ENCODE data around the gene MEN1. TPM values are rescaled to one million over a fixed set of nuclear protein-coding genes. Genes with fewer than 3 reads are reported as not detected.

MEN1 gene
- total RNA-seq, 1 donor from 2014 or later, result 57.9 TPM

- Mint-ChIP-seq H3K36me3 (ENCODE audit: low read depth) (no peaks in the 10 kb centered on the region), H3K4me1 (no peaks in the 10 kb centered on the region), H3K4me3 (no peak overlapping the region), H3K9me3 (no peaks in the 10 kb centered on the region), H3K27ac (ENCODE audit: unreplicated experiment) (no peak overlapping the region), H3K27me3 (ENCODE audit: low read depth) (no peaks in the 10 kb centered on the region)
- no peak for TF ChIP-seq CTCF (conservative IDR thresholded peaks at IDR 0.05)
- no peak for DNase-seq (ENCODE audit: low read depth, low spot score)
Measured at GRCh38 chr11:64834723-64835615, 24.6 kb upstream of the MEN1 start.

GRCh38 chr11:64834031-64834722 lies 23.8 kb upstream of the MEN1 start:
- Mint-ChIP-seq H3K4me1 (no peaks in the 10 kb centered on the region), H3K9me3 (no peaks in the 10 kb centered on the region), H3K27me3 (ENCODE audit: low read depth) (no peaks in the 10 kb centered on the region), H3K4me3 (no peak overlapping the region), H3K36me3 (ENCODE audit: low read depth) (no peaks in the 10 kb centered on the region), H3K27ac (ENCODE audit: unreplicated experiment) (no peak overlapping the region)
- TF ChIP-seq CTCF (conservative IDR thresholded peaks at IDR 0.05), result no peak
- DNase-seq (ENCODE audit: low read depth, low spot score), result no peak

DNA sequence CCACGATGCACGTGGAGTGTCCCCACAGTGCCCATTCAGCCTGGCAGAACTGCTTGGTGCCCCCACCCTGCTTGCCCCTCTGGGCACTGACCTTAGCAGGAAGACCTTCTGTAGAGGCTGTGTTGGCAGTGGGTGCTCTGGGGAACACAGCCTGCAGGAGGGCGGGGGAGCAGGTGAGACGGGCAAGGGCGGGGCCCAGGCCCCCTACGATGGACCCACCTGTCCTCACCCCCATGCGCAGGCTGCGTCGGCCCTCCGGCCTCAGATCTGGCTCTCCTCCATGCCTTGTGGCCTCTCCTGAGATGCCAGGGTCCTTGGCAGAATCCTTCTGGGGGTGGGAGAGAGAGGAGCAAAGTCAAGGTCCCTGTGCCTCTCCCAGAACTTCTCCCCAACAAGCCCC lies 23.2 kb upstream of the MEN1 start:
- H3K36me3 Mint-ChIP-seq (ENCODE audit: low read depth), result no peaks in the 10 kb centered on the region
- H3K4me3 Mint-ChIP-seq, result no peak overlapping the region
- H3K27ac Mint-ChIP-seq (ENCODE audit: unreplicated experiment), result no peak overlapping the region
- no peaks in the 10 kb centered on the region for H3K27me3 Mint-ChIP-seq (ENCODE audit: low read depth)
- no peaks in the 10 kb centered on the region for H3K4me1 Mint-ChIP-seq
- H3K9me3 Mint-ChIP-seq, result no peaks in the 10 kb centered on the region
- TF ChIP-seq CTCF (conservative IDR thresholded peaks at IDR 0.05), result no peak
- no peak for DNase-seq (ENCODE audit: low read depth, low spot score)

DNA sequence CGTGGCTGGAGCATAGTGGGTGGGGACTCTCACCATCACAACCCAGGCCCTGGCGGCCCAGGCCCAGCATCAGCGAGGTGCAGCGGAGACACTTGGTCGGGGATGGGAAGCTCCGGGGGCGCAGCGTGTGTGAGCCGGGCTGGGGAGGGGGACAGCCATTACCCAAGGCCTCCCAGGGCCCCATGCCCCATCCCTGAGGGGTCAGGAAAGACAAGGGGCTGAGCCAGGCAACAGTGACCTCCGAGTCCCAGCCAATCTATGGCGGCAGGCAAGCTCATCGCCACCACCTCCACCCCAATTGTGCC lies 22.8 kb upstream of the MEN1 start:
- no peak for DNase-seq (ENCODE audit: low read depth, low spot score)
- no peaks in the 10 kb centered on the region for H3K4me1 Mint-ChIP-seq
- no peak overlapping the region for H3K27ac Mint-ChIP-seq (ENCODE audit: unreplicated experiment)
- no peaks in the 10 kb centered on the region for H3K27me3 Mint-ChIP-seq (ENCODE audit: low read depth)
- no peaks in the 10 kb centered on the region for H3K36me3 Mint-ChIP-seq (ENCODE audit: low read depth)
- no peaks in the 10 kb centered on the region for H3K9me3 Mint-ChIP-seq
- no peak overlapping the region for H3K4me3 Mint-ChIP-seq
- TF ChIP-seq CTCF (conservative IDR thresholded peaks at IDR 0.05), result no peak

- no peaks in the 10 kb centered on the region for H3K4me1 Mint-ChIP-seq
- no peak overlapping the region for H3K4me3 Mint-ChIP-seq
- H3K36me3 Mint-ChIP-seq (ENCODE audit: low read depth), result no peaks in the 10 kb centered on the region
- TF ChIP-seq CTCF (conservative IDR thresholded peaks at IDR 0.05), result no peak
- no peak for DNase-seq (ENCODE audit: low read depth, low spot score)
- no peak overlapping the region for H3K27ac Mint-ChIP-seq (ENCODE audit: unreplicated experiment)
- H3K9me3 Mint-ChIP-seq, result no peaks in the 10 kb centered on the region
- H3K27me3 Mint-ChIP-seq (ENCODE audit: low read depth), result no peaks in the 10 kb centered on the region
Measured at GRCh38 chr11:64832467-64833197, 22.3 kb upstream of the MEN1 start.
